HL-60/S4 treated with phorbol 12-myristate 13-acetate at 8.2 ng/mL for 4 days and 3 days (cell line): ENCODE data around the gene NBEA.
"Not testable (repeated sequence)": the region's sequence is repeated elsewhere in the genome, so short reads cannot be mapped to it uniquely, and the experiment has no call there.

ENCODE experiments used
- in situ Hi-C: fragments of 300-500 bp; cut with MboI; formaldehyde crosslinking; loops from 2 replicates; pipeline ENCODE4 v1.15.0; 2022; ENCODE audit warnings: low sequenced_read_pairs

The NBEA gene

GRCh38 chr13:35058585-35058984 lies 116.5 kb downstream of the NBEA start:
- in situ Hi-C loops, result not testable (repeated sequence)

GRCh38 chr13:35086667-35087066 lies 144.6 kb downstream of the NBEA start:
- in situ Hi-C loops, result no loop called here

GRCh38 chr13:35092251-35092650 lies 150.2 kb downstream of the NBEA start:
- in situ Hi-C loops, result no loop called here

DNA sequence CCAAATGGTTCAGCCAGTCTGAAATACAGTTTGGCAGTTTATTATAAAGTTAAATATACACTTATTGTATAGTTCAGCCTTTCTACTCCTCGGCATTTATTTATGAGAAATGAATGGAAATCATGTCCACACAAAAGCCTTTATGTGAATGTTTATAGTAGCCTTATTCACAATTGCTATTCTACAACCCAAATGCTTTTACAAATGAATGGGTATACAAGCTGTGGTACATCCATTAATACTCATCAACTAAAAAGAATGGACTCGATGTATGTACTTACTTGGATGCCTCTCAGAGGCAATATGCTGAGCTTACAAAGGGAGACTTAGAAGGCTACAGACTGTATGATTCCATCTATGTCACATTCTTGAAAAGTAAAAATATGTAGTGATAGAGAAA lies 150.7 kb downstream of the NBEA start:
- in situ Hi-C loops, result no loop called here

- in situ Hi-C loops, result no loop called here
These were observed 151.3 kb downstream of the NBEA start for GRCh38 chr13:35093356-35093755.

GRCh38 chr13:35106771-35107170 lies 164.7 kb downstream of the NBEA start:
- in situ Hi-C loops, result not testable (repeated sequence)

DNA sequence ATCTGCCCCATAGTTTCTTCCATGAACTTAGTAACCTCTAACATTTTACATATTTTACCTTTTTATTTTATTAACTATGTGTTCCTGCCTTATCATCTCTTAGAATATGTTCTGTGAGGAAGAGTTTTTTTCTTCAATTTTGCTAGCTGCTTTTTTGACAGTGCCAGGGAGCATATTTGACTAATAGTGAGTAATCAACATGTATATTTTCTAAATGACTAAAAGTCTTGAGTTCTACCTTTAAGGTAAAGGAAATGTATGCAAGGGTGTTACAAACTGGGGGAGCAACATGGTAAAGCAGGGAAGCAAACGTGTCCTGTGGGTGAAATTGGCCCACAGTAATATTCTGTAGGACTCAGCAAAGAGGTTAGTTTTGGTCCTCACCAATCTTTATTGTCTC lies 165.5 kb downstream of the NBEA start:
- in situ Hi-C loops, result no loop called here

DNA sequence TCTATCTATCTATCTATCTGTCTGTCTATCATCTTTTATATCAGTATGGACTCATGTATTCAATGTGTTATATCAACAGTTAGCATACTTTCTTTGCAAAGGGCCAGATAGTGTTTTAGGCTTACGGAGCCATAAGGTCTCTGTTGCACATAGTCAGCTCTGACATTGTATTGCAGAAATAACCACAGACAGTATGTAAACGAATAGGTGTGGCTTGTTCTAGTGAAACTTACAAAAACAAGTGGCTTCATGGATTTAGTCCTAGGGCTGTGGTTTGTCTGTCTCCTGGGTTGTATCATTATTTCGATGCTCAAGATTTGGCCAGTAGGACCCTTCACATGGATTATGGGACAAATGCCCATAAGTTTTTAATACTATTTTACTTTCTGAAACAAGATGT lies 171.5 kb downstream of the NBEA start:
- in situ Hi-C loops, result not testable (repeated sequence)

DNA sequence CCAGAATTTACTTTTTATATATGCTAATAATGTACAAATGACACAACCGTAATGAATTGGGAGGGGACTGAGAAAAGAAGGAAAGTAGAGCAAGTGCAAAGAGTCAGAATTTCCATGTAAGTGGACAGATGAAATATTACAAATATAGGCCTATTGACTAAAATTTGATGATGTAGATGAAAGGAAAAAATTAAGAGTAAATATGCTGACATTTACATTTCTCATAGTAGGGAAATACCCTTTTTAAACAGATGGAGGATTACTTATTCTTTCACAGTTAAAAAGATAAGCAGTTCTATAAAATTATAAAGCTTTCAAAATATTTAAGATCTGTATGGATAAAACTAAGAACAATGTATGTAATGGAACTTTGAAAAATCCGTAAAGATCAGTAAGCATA lies 185.4 kb downstream of the NBEA start:
- in situ Hi-C loops, result no loop called here

DNA sequence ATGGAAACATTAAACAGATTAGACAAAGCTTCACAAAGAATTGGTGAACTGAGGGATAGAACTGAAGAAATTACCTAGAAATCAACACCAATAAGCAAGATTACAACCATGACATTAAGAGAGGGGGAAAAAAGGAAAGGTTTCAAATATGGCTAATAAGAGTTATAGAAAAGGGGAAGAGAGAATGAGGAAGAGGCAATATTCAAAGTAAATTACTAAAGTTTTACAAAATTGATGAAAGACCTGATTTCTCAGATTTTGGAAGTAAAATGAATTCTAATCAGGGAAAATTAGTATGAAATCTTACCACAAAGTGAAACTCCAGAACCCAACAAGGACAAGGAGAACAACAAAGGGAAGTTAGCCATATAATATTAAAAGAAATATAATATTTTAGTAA lies 187.4 kb downstream of the NBEA start:
- in situ Hi-C loops, result no loop called here

DNA sequence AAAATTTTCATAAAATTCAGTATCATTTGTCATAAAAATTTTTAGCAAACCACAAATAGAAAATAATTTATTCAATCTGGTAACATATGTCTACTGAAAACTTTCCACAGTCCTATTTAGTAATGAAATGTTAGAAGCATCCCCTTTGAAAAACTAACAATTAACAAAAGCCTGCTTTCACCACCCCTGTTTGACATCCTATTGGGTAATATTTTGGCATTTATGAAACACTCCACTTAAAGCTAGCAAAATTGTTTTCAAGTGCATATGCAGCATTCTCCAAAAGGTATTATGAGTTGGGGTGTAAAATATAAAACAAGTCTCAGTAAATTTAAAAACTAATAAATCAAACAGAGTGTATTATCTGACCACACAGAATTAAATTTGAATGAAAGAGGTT lies 189.4 kb downstream of the NBEA start:
- in situ Hi-C loops, result no loop called here

- in situ Hi-C loops, result no loop called here
These were observed 194.5 kb downstream of the NBEA start for GRCh38 chr13:35136585-35136984.

DNA sequence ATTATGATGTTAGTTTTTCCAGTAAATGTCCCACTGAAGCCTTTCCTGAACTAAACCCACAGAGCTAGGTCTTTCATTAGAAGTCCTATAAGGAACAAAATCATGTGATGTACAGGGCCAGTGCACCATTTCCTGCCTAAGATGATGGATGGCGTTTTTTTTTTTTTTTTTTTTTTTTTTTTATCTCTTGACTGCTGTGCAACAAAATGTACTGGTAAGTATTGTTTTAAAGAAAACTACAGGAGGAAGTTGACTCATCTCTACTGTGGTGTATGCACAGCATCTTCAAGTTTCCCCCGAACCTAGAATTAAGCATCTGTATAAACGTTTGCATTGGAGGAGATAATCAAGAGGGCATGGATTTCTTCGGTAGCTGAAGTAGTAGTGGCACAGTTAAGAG lies 197.5 kb downstream of the NBEA start:
- in situ Hi-C loops, result no loop called here

DNA sequence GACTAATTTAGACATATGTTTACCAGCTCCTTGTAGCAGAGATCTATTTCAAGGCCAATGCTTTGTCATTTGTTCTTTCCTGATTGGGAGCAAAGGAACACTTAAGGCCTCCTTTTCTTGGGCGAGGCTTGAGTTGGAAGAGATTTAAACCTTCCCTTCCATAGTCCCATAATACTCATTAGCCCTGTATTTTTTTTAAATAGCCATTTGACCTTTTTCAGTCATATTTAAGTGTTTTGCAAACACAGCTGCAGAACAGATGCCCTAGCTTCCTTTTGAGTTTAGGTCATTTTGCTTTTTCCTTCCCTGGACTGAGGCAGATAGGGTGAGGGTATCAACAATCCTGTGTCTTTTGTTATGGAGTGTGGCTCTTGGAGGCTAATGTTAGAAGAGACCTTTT lies 198.3 kb downstream of the NBEA start:
- in situ Hi-C loops, result no loop called here

DNA sequence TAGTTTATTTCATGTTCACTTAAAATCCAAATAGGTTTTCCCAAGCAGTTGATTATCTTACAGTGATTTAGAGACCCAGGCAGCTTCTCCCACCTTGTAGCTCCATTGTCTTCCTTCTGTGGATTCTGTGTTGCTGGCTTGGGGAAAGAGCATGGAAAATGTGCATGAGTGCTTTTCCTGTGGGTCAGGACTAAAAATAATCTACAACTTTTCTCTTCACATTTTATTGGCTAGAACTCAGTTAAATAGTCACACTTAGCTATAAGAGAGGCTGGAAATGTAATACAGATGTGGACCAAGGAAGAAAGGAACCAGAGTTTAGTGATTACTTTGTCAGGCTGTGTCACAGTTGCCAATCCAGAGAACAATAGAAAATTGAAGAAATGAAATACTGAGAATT lies 198.8 kb downstream of the NBEA start:
- in situ Hi-C loops, result no loop called here

GRCh38 chr13:35143123-35143522 lies 201.1 kb downstream of the NBEA start:
- in situ Hi-C loops, result no loop called here

- in situ Hi-C loops, result no loop called here
These were observed 202.3 kb downstream of the NBEA start for GRCh38 chr13:35144166-35144890.

DNA sequence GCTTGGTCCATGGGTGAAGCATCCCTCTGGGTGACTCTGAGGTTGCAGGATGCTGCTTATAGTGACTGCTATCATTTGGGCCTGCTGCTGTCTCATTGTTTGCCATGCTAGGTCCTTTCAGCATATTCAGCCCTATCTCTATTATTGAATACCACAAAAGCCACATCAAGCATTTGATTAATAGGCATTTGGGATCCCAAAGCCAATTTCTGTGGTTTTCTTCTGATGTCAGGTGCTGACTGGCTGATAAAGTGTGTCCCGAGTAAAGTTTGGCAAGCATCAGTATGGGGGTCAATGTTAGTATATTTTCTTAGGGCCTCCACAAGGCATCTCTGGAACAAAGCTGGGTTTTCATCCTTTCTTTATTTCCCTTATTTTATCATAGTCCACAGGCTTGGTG lies 204.6 kb downstream of the NBEA start:
- in situ Hi-C loops, result no loop called here

GRCh38 chr13:35157143-35157755 lies 215.2 kb downstream of the NBEA start:
- in situ Hi-C loops, result no loop called here

DNA sequence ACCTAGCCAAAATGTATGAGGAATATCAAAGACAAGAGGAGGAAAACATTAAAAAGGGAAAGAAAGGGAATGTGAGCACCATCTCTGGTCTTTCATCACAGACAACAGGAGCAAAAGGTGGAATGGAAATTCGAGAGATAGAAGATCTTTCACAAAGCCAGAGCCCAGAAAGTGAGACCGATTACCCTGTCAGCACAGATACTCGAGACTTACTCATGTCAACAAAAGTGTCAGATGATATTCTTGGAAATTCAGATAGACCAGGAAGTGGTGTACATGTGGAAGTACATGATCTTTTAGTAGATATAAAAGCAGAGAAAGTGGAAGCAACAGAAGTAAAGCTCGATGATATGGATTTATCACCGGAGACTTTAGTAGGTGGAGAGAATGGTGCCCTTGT lies 217.0 kb downstream of the NBEA start:
- in situ Hi-C loops, result no loop called here

GRCh38 chr13:35160896-35161295 lies 218.8 kb downstream of the NBEA start:
- in situ Hi-C loops, result no loop called here

GRCh38 chr13:35162420-35162819 lies 220.3 kb downstream of the NBEA start:
- in situ Hi-C loops, result no loop called here

- in situ Hi-C loops, result no loop called here
These were observed 221.6 kb downstream of the NBEA start for GRCh38 chr13:35163674-35164073.
